Mesenchymal stem cell (in vitro differentiated cells and primary cell): ENCODE results near the gene CLCNKA.
"Not testable (repeated sequence)": the region's sequence is repeated elsewhere in the genome, so short reads cannot be mapped to it uniquely, and the experiment has no call there.

Experiments used
- DNase-seq: peaks from one replicate; pipeline ENCODE4 v3.0.0-alpha.2; 2013
- H2AFZ ChIP-seq: one replicate; pipeline ENCODE4 v1.6.1; 2013; ENCODE audit warnings: low read depth, mild to moderate bottlenecking, control low read depth, inconsistent platforms, low read length, moderate library complexity
- H2AK5ac ChIP-seq: 2 replicates; pipeline ENCODE4 v1.6.1; 2013; ENCODE audit warnings: low read length, moderate library complexity, mild to moderate bottlenecking, inconsistent platforms; ENCODE audit not compliant: severe bottlenecking
- H2BK120ac ChIP-seq: one replicate; pipeline ENCODE4 v1.6.1; 2013; ENCODE audit warnings: low read depth, mild to moderate bottlenecking, inconsistent platforms, low read length, moderate library complexity
- H2BK12ac ChIP-seq, 2 experiments: one replicate each; pipeline ENCODE4 v1.6.1; 2013; ENCODE audit warnings: inconsistent platforms in 2 of 2, low read length in 2 of 2, mild to moderate bottlenecking in 2 of 2, moderate library complexity in 2 of 2, control low read depth in 1 of 2
- H2BK15ac ChIP-seq: one replicate; pipeline ENCODE4 v1.6.1; 2013; ENCODE audit warnings: mild to moderate bottlenecking, low read depth, inconsistent platforms; ENCODE audit not compliant: poor library complexity, severe bottlenecking
- H2BK5ac ChIP-seq: 2 replicates; pipeline ENCODE4 v1.6.1; 2013; ENCODE audit warnings: low read depth, mild to moderate bottlenecking, low read length, control low read depth, inconsistent platforms; ENCODE audit not compliant: poor library complexity, severe bottlenecking
- H3K14ac ChIP-seq, 2 experiments: one replicate each; pipeline ENCODE4 v1.6.1; 2013; ENCODE audit warnings: inconsistent platforms in 2 of 2, low read length in 2 of 2, control low read depth in 1 of 2, mild to moderate bottlenecking in 1 of 2, moderate library complexity in 1 of 2
- H3K18ac ChIP-seq, 2 experiments: one replicate each; pipeline ENCODE4 v1.6.1; 2013; ENCODE audit warnings: inconsistent platforms in 2 of 2, low read length in 2 of 2, control low read depth in 1 of 2, low read depth in 1 of 2, mild to moderate bottlenecking in 1 of 2
- H3K23ac ChIP-seq, 2 experiments: one replicate each; pipeline ENCODE4 v1.6.1; 2013; ENCODE audit warnings: inconsistent platforms in 2 of 2, low read length in 2 of 2, mild to moderate bottlenecking in 2 of 2, moderate library complexity in 2 of 2, control low read depth in 1 of 2
- H3K27ac ChIP-seq: 2 replicates; pipeline ENCODE4 v1.5.1; 2013; ENCODE audit warnings: mild to moderate bottlenecking, moderate library complexity, low read length, control low read depth, inconsistent platforms; ENCODE audit not compliant: poor library complexity, severe bottlenecking
- H3K27me3 ChIP-seq, 2 experiments: 2 replicates each; pipeline versions ENCODE4 v1.6.1 to v1.7.0; 2013; ENCODE audit warnings: low read length in 2 of 2, mild to moderate bottlenecking in 2 of 2, moderate library complexity in 2 of 2, control low read depth in 1 of 2, inconsistent platforms in 1 of 2; ENCODE audit not compliant: control insufficient read depth in 1 of 2, insufficient read depth in 1 of 2
- H3K36me3 ChIP-seq, 2 experiments: 2 replicates each; pipeline versions ENCODE4 v1.6.1 to v1.7.0; 2013; ENCODE audit warnings: low read length in 2 of 2, control low read depth in 1 of 2, inconsistent platforms in 1 of 2, low read depth in 1 of 2, mild to moderate bottlenecking in 1 of 2; ENCODE audit not compliant: insufficient read depth in 2 of 2, control insufficient read depth in 1 of 2
- H3K4ac ChIP-seq, 2 experiments: one replicate each; pipeline ENCODE4 v1.6.1; 2013; ENCODE audit warnings: inconsistent platforms in 2 of 2, low read length in 2 of 2, mild to moderate bottlenecking in 2 of 2, moderate library complexity in 2 of 2, control low read depth in 1 of 2, low read depth in 1 of 2
- H3K4me1 ChIP-seq: 2 replicates; pipeline ENCODE4 v1.6.1; 2013; ENCODE audit warnings: low read depth, low read length, control low read depth; ENCODE audit not compliant: control insufficient read depth, insufficient read depth
- H3K4me2 ChIP-seq: 2 replicates; pipeline ENCODE4 v1.6.1; 2013; ENCODE audit warnings: low read length, mild to moderate bottlenecking, inconsistent platforms; ENCODE audit not compliant: poor library complexity, severe bottlenecking
- H3K4me3 ChIP-seq, 2 experiments: 2 replicates each; pipeline versions ENCODE4 v1.5.1 to v1.7.0; 2013; ENCODE audit warnings: low read length in 2 of 2, mild to moderate bottlenecking in 2 of 2, control low read depth in 1 of 2, low read depth in 1 of 2; ENCODE audit not compliant: insufficient read depth in 1 of 2
- H3K79me1 ChIP-seq: replicated peaks from 2 replicates; pipeline ENCODE4 v1.6.1; 2013; ENCODE audit warnings: mild to moderate bottlenecking, control low read depth, low read length, inconsistent platforms; ENCODE audit not compliant: poor library complexity, severe bottlenecking
- H3K9ac ChIP-seq: 2 replicates; pipeline ENCODE4 v1.7.0; 2013; ENCODE audit warnings: mild to moderate bottlenecking, low read length, moderate library complexity
- H3K9me3 ChIP-seq: 2 replicates; pipeline ENCODE4 v1.7.0; 2013; ENCODE audit warnings: mild to moderate bottlenecking, low read length; ENCODE audit not compliant: control insufficient read depth
- H4K8ac ChIP-seq: one replicate; pipeline ENCODE4 v1.6.1; 2013; ENCODE audit warnings: inconsistent platforms, mild to moderate bottlenecking, low read length, moderate library complexity
- H4K91ac ChIP-seq: one replicate; pipeline ENCODE4 v1.6.1; 2013; ENCODE audit warnings: mild to moderate bottlenecking, low read length, inconsistent platforms
- WGBS: methylation state at CpG from one replicate; pipeline ENCODE4 v1.1.7; 2013; ENCODE audit warnings: mixed read lengths; 5-methylcytosine and 5-hydroxymethylcytosine counted together

Gene CLCNKA

GRCh38 chr1:16042654-16043053 lies 20.8 kb downstream of the CLCNKA start:
- not testable (repeated sequence) for H3K4ac ChIP-seq, H3K9ac ChIP-seq, H3K18ac ChIP-seq, H3K14ac ChIP-seq, H2BK5ac ChIP-seq, H2BK12ac ChIP-seq, H3K4me1 ChIP-seq, H4K91ac ChIP-seq, H3K27ac ChIP-seq, H3K4me3 ChIP-seq, H2BK15ac ChIP-seq, H2AFZ ChIP-seq, H3K79me1 ChIP-seq, H3K23ac ChIP-seq, H2BK120ac ChIP-seq, H4K8ac ChIP-seq, H3K4me2 ChIP-seq, H3K36me3 ChIP-seq, H3K9me3 ChIP-seq, H2AK5ac ChIP-seq, DNase-seq
- WGBS = 78% methylated on average over 8 of the region's 9 CpGs
- peaks cover 7 to 43% of the 10 kb centered on the region in 2 experiments for H3K27me3 ChIP-seq

GRCh38 chr1:16043521-16043920 lies 21.7 kb downstream of the CLCNKA start, which contains the start of gene CLCNKB:
Gene CLCNKB, plus strand, starts transcription at chr1:16043782. Its CDS starts 711 bp downstream, at chr1:16044493.
- no peak within 1 kb of the TSS for H3K23ac ChIP-seq
- H3K4me2 ChIP-seq = no peak within 1 kb of the TSS
- H2BK12ac ChIP-seq = no peak within 1 kb of the TSS
- no peak within 1 kb of the TSS for H3K4ac ChIP-seq
- peak within 1 kb of the TSS; percentile 56 for H4K91ac ChIP-seq
- WGBS = 70% methylated on average over 7 of the region's 7 CpGs
- H3K4me3 ChIP-seq = no peak within 1 kb of the TSS
- no peak within 1 kb of the TSS for H3K14ac ChIP-seq
- H2AFZ ChIP-seq = no peak within 1 kb of the TSS
- H3K18ac ChIP-seq = no peak within 1 kb of the TSS
- H2AK5ac ChIP-seq = no peak within 1 kb of the TSS
- H3K4me1 ChIP-seq = peaks cover under 1% of the 10 kb centered on the region
- H3K9me3 ChIP-seq = no peaks in the 10 kb centered on the region
- DNase-seq = no peak
- no peak within 1 kb of the TSS for H3K27ac ChIP-seq
- H3K79me1 ChIP-seq = no peaks in the 10 kb centered on the region
- H3K27me3 ChIP-seq = peaks cover under 1 to 39% of the 10 kb centered on the region in 2 experiments
- no peak within 1 kb of the TSS for H2BK5ac ChIP-seq
- no peaks in the 10 kb centered on the region for H3K36me3 ChIP-seq
- no peak within 1 kb of the TSS for H2BK120ac ChIP-seq
- H3K9ac ChIP-seq = no peak within 1 kb of the TSS
- no peak within 1 kb of the TSS for H4K8ac ChIP-seq
- H2BK15ac ChIP-seq = no peak within 1 kb of the TSS

GRCh38 chr1:16043950-16044349 lies 22.1 kb downstream of the CLCNKA start:
- Histone ChIP-seq H3K79me1 (no peaks in the 10 kb centered on the region), H3K4me2 (no peak overlapping the region), H4K8ac (no peak overlapping the region), H3K18ac (no peak overlapping the region), H2AK5ac (no peak overlapping the region), H2BK12ac (no peak overlapping the region), H2AFZ (no peak overlapping the region), H3K27me3 (peaks cover 0 to 42% of the 10 kb centered on the region in 2 experiments), H4K91ac (no peak overlapping the region), H3K4me1 (peaks cover 5% of the 10 kb centered on the region), H3K4ac (no peak overlapping the region), H3K9ac (no peak overlapping the region), H3K27ac (no peak overlapping the region), H3K9me3 (no peaks in the 10 kb centered on the region), H2BK5ac (no peak overlapping the region), H2BK15ac (no peak overlapping the region), H3K14ac (no peak overlapping the region), H2BK120ac (no peak overlapping the region), H3K36me3 (no peaks in the 10 kb centered on the region), H3K4me3 (no peak overlapping the region), H3K23ac (no peak overlapping the region)
- no peak for DNase-seq
- 100% methylated on average over 1 of the region's 5 CpGs for WGBS

DNA sequence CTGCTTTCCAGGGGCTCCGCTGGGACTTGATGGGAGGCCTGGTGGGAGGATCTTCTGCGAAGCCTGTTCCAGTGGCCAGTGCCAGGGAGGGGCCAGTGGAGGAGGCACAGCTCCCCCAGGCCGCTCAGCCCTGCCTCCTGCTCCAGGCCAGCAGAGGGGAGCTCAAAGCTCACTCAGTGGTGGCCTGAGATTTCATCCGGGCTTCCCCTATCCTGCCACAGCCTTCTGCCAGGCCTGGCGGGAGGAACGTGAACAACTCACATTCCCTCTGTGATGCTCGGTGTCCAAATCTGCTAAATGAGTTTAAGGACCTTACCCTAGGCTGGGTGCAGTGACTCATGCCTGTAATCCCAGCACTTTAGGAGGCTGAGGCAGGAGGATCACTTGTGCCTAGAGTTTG lies 25.0 kb downstream of the CLCNKA start:
- Histone ChIP-seq H2AFZ (no peak overlapping the region), H4K8ac (no peak overlapping the region), H3K27ac (no peak overlapping the region), H3K36me3 (no peaks in the 10 kb centered on the region), H3K27me3 (peaks cover 0 to 28% of the 10 kb centered on the region in 2 experiments), H3K4me3 (no peak overlapping the region), H3K9ac (no peak overlapping the region), H3K4me2 (no peak overlapping the region), H2BK120ac (no peak overlapping the region), H3K14ac (no peak overlapping the region), H2AK5ac (no peak overlapping the region), H2BK15ac (peak overlapping the region; percentile 45), H3K9me3 (no peaks in the 10 kb centered on the region), H3K4ac (no peak overlapping the region), H4K91ac (no peak overlapping the region), H3K23ac (no peak overlapping the region), H3K4me1 (peaks cover 12% of the 10 kb centered on the region), H2BK12ac (no peak overlapping the region), H2BK5ac (no peak overlapping the region), H3K79me1 (no peaks in the 10 kb centered on the region), H3K18ac (no peak overlapping the region)
- DNase-seq = peak; percentile 39
- 73% methylated on average over 7 of the region's 7 CpGs for WGBS
